ENCODE measurements around the gene LRP1B. TPM values are rescaled to one million over a fixed set of nuclear protein-coding genes. Genes with fewer than 3 reads are reported as not detected.

LRP1B gene
- total RNA-seq, 1 experiment from 2014 or later: 0.52 TPM

- TF ChIP-seq, protein P1, sequence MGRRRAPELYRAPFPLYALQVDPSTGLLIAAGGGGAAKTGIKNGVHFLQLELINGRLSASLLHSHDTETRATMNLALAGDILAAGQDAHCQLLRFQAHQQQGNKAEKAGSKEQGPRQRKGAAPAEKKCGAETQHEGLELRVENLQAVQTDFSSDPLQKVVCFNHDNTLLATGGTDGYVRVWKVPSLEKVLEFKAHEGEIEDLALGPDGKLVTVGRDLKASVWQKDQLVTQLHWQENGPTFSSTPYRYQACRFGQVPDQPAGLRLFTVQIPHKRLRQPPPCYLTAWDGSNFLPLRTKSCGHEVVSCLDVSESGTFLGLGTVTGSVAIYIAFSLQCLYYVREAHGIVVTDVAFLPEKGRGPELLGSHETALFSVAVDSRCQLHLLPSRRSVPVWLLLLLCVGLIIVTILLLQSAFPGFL (CRISPR knock-in tag; IDR thresholded peaks at IDR 0.05; ENCODE audit: borderline replicate concordance): no peak
- TF ChIP-seq FOXP1 (CRISPR knock-in tag; IDR thresholded peaks at IDR 0.05; ENCODE audit: borderline replicate concordance) (no peak), E2F5 (CRISPR knock-in tag; IDR thresholded peaks at IDR 0.05) (no peak), CREM (CRISPR knock-in tag; IDR thresholded peaks at IDR 0.05) (no peak), TEAD1 (CRISPR knock-in tag; IDR thresholded peaks at IDR 0.05) (no peak), FOXK1 (CRISPR knock-in tag; IDR thresholded peaks at IDR 0.05) (no peak), TP53 (CRISPR knock-in tag; IDR thresholded peaks at IDR 0.05) (no peak)
- TF ChIP-seq, protein P2, sequence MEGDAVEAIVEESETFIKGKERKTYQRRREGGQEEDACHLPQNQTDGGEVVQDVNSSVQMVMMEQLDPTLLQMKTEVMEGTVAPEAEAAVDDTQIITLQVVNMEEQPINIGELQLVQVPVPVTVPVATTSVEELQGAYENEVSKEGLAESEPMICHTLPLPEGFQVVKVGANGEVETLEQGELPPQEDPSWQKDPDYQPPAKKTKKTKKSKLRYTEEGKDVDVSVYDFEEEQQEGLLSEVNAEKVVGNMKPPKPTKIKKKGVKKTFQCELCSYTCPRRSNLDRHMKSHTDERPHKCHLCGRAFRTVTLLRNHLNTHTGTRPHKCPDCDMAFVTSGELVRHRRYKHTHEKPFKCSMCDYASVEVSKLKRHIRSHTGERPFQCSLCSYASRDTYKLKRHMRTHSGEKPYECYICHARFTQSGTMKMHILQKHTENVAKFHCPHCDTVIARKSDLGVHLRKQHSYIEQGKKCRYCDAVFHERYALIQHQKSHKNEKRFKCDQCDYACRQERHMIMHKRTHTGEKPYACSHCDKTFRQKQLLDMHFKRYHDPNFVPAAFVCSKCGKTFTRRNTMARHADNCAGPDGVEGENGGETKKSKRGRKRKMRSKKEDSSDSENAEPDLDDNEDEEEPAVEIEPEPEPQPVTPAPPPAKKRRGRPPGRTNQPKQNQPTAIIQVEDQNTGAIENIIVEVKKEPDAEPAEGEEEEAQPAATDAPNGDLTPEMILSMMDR (IDR thresholded peaks at IDR 0.05): no peak
- TF ChIP-seq, protein P3, sequence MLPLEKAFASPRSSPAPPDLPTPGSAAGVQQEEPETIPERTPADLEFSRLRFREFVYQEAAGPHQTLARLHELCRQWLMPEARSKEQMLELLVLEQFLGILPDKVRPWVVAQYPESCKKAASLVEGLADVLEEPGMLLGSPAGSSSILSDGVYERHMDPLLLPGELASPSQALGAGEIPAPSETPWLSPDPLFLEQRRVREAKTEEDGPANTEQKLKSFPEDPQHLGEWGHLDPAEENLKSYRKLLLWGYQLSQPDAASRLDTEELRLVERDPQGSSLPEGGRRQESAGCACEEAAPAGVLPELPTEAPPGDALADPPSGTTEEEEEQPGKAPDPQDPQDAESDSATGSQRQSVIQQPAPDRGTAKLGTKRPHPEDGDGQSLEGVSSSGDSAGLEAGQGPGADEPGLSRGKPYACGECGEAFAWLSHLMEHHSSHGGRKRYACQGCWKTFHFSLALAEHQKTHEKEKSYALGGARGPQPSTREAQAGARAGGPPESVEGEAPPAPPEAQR (CRISPR knock-in tag; IDR thresholded peaks at IDR 0.05): no peak
Measured at GRCh38 chr2:141411419-141411818, 719.4 kb downstream of the LRP1B start (continued).

- H3K4me3 Mint-ChIP-seq: no peak overlapping the region
- no peaks in the 10 kb centered on the region for H3K27me3 Mint-ChIP-seq (ENCODE audit: low read depth)
- peak overlapping the region; percentile 82; the same call in 1 of the 2 replicates for H3K27ac Mint-ChIP-seq
- TF ChIP-seq ATF1 (CRISPR knock-in tag; IDR thresholded peaks at IDR 0.05) (no peak), RELA (CRISPR knock-in tag; IDR thresholded peaks at IDR 0.05; ENCODE audit: borderline replicate concordance) (no peak), MYBL2 (CRISPR knock-in tag; IDR thresholded peaks at IDR 0.05) (no peak), TCF7 (CRISPR knock-in tag; IDR thresholded peaks at IDR 0.05; ENCODE audit: low read depth) (no peak), USF2 (CRISPR knock-in tag; IDR thresholded peaks at IDR 0.05) (no peak), NR1H2 (CRISPR knock-in tag; IDR thresholded peaks at IDR 0.05) (no peak), NFATC4 (CRISPR knock-in tag; IDR thresholded peaks at IDR 0.05) (no peak), ZNF532 (CRISPR knock-in tag; IDR thresholded peaks at IDR 0.05; ENCODE audit: borderline replicate concordance) (no peak), FOXK1 (CRISPR knock-in tag; IDR thresholded peaks at IDR 0.05) (no peak), ZNF317 (CRISPR knock-in tag; IDR thresholded peaks at IDR 0.05; ENCODE audit: borderline replicate concordance, low read depth) (no peak)
- TF ChIP-seq, protein P1 (CRISPR knock-in tag; IDR thresholded peaks at IDR 0.05; ENCODE audit: borderline replicate concordance): no peak
- H3K4me1 Mint-ChIP-seq: peaks cover 5% of the 10 kb centered on the region
- ChIA-PET POLR2A (no interaction called here), CTCF (no interaction called here)
- DNase-seq (ENCODE audit: low spot score): peak; percentile 20
- peak; percentile 84 for ATAC-seq
- H3K36me3 Mint-ChIP-seq: no peaks in the 10 kb centered on the region
- H3K9me3 Mint-ChIP-seq: no peaks in the 10 kb centered on the region
Measured at GRCh38 chr2:141399270-141399669, 731.5 kb downstream of the LRP1B start.

All from WTC11 (cell line).